Body of pancreas (tissue), 4 donors: ENCODE data around the gene FAM20B. TPM values are rescaled to one million over a fixed set of nuclear protein-coding genes. Genes with fewer than 3 reads are reported as not detected.

Source experiments
- ATAC-seq: fragments of 150-250 bp; one replicate; pipeline ENCODE4 v1.9.1; 2016
- DNase-seq, 4 donors: peaks; one replicate each; pipeline ENCODE4 v3.0.0-alpha.2; 2019
- H3K27ac ChIP-seq, 4 donors: fragments of 200-600 bp; sonication (generic); 1 replicate in 3 of 4; 2 replicates in 1 of 4; pipeline versions ENCODE4 v1.5.1 to v1.6.1; 2016 to 2019; ENCODE audit warnings: mild to moderate bottlenecking in 1 of 4, mixed read lengths in 1 of 4, moderate library complexity in 1 of 4
- H3K27me3 ChIP-seq, 2 donors: fragments of 200-600 bp; sonication (generic); one replicate each; pipeline ENCODE4 v1.6.0; 2016; ENCODE audit warnings: mild to moderate bottlenecking in 1 of 2
- H3K36me3 ChIP-seq, 2 donors: fragments of 200-600 bp; sonication (generic); replicated peaks in 1 of 2; 2 replicates each; pipeline ENCODE4 v1.5.1; 2016; ENCODE audit warnings: low read depth in 2 of 2; ENCODE audit not compliant: insufficient read depth in 1 of 2
- H3K4me1 ChIP-seq: fragments of 200-600 bp; sonication (generic); one replicate; pipeline ENCODE4 v1.6.0; 2016
- H3K4me3 ChIP-seq, 2 donors: fragments of 200-600 bp; sonication (generic); 1 replicate in 1 of 2; 2 replicates in 1 of 2; pipeline ENCODE4 v1.5.1; 2016 to 2019
- H3K9me3 ChIP-seq, 3 donors: fragments of 200-600 bp; sonication (generic); 1 replicate in 2 of 3; 2 replicates in 1 of 3; pipeline ENCODE4 v1.5.1; 2016
- POLR2A ChIP-seq, 3 donors: fragments of 450-650 bp; IDR thresholded peaks; one replicate each; pipeline ENCODE4 v1.6.1; 2016; ENCODE audit warnings: antibody characterized with exemption in 3 of 3, mild to moderate bottlenecking in 2 of 3
- WGBS, 2 donors: methylation state at CpG; one replicate each; pipeline ENCODE4 v1.1.5; 2017; 5-methylcytosine and 5-hydroxymethylcytosine counted together
- intact Hi-C: fragments of 100-400 bp; cut with DNase I; formaldehyde crosslinking; loops from one replicate; pipeline ENCODE4 v1.15.1; 2023
- total RNA-seq, 2 donors: library from RNA; depleted of rRNA; stranded (reverse); fragments of >200 nt; gene quantifications; one replicate each; pipeline ENCODE4 v1.1.0, GENCODE V29; 2016
- TF ChIP-seq, protein P1 (sequence below), 7 experiments: fragments of 450-650 bp in 4 of 7; fragments of 200-600 bp in 3 of 7; sonication (generic) in 3 of 7; IDR thresholded peaks; one replicate each; pipeline ENCODE4 v1.5.1; 2016 to 2019; ENCODE audit warnings: antibody characterized with exemption in 7 of 7

Gene FAM20B
- total RNA-seq, 2 donors from 2014 or later, result 11.4 to 11.9 TPM

DNA sequence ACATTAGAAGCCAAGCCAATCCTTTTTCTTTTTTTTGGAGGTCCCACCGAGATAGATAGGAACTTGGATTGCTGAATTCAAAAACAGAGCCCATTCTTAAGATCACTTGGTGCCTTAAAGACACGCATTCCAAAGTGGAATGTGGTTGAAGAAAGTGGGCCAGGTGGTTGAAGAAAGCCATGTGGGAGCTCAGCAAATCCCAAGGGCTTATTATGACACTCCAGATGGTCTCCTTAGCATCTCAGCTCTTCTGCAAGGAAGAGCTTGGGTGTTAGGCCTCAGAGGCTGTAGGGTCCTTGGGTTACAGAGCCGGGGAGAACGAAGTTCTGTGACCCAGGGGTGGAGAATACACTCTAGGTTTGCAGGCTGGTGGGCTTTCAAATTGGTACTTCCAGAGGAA lies 69.7 kb downstream of the FAM20B start:
- Histone ChIP-seq H3K4me1 (peaks cover 24% of the 10 kb centered on the region), H3K27me3 (no peaks in the 10 kb centered on the region), H3K9me3 (no peaks in the 10 kb centered on the region), H3K4me3 (no peak overlapping the region), H3K27ac (no peak overlapping the region), H3K36me3 (peaks cover 4 to 14% of the 10 kb centered on the region in 2 donors)
- no peak for ATAC-seq
- no peak for TF ChIP-seq POLR2A (IDR thresholded peaks at IDR 0.05)
- TF ChIP-seq, protein P1, sequence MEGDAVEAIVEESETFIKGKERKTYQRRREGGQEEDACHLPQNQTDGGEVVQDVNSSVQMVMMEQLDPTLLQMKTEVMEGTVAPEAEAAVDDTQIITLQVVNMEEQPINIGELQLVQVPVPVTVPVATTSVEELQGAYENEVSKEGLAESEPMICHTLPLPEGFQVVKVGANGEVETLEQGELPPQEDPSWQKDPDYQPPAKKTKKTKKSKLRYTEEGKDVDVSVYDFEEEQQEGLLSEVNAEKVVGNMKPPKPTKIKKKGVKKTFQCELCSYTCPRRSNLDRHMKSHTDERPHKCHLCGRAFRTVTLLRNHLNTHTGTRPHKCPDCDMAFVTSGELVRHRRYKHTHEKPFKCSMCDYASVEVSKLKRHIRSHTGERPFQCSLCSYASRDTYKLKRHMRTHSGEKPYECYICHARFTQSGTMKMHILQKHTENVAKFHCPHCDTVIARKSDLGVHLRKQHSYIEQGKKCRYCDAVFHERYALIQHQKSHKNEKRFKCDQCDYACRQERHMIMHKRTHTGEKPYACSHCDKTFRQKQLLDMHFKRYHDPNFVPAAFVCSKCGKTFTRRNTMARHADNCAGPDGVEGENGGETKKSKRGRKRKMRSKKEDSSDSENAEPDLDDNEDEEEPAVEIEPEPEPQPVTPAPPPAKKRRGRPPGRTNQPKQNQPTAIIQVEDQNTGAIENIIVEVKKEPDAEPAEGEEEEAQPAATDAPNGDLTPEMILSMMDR (IDR thresholded peaks at IDR 0.05), result no peak
- DNase-seq, result no peak
- WGBS, 2 donors, result 84 to 92% methylated on average over 4 of the region's 4 CpGs
- intact Hi-C loops, result no loop called here

DNA sequence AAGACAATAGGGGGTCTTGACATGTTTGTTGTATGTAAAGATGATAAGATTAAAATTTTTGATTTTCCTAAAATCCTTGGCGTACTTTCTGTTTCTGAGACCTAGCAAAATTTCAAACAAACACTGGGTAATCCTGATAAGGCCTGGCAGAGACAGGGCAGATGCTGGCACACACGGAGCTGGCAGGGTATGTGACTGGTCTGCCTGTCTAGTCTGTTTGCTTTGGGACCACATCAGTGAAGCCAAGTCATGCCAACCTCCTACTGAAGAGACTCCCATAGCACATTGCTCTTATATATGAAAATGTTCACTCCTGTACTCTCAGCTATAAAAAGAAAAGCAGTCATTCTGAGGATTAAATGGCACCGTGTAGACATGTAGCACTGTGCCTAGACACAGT lies 70.2 kb downstream of the FAM20B start:
- DNase-seq, result no peak
- Histone ChIP-seq H3K36me3 (peaks cover 4 to 14% of the 10 kb centered on the region in 2 donors), H3K9me3 (no peaks in the 10 kb centered on the region), H3K27ac (no peak overlapping the region), H3K4me1 (peaks cover 19% of the 10 kb centered on the region), H3K4me3 (no peak overlapping the region), H3K27me3 (no peaks in the 10 kb centered on the region)
- no peak for ATAC-seq
- TF ChIP-seq, protein P1 (IDR thresholded peaks at IDR 0.05), result no peak
- no peak for TF ChIP-seq POLR2A (IDR thresholded peaks at IDR 0.05)
- 48 to 50% methylated on average over 3 of the region's 3 CpGs for WGBS, 2 donors
- intact Hi-C loops, result no loop called here

DNA sequence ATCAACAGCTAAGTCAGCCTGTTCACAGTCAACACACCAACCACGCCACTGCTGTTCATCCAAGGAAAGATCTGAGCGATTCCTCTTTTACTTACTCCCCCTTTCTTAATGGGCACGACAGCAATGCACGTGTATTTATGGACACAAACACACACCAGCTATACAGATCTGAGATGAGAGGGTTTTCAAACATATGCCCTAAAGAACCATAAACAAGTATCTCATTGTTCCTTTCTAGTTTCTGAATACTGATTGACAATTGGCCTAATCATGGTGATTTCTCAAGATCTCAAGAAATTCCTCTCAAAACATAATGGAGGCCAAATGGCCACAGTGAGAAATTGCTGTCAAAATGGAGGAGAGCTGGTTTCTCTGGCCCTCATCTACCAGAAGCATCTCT lies 74.2 kb downstream of the FAM20B start:
- 97 to 98% methylated on average over 4 of the region's 4 CpGs for WGBS, 2 donors
- intact Hi-C loops, result no loop called here
- DNase-seq (no peak), ATAC-seq (no peak)
- Histone ChIP-seq H3K9me3 (no peaks in the 10 kb centered on the region), H3K27ac (no peak overlapping the region), H3K36me3 (peaks cover 0 to 6% of the 10 kb centered on the region in 2 donors), H3K4me1 (no peaks in the 10 kb centered on the region), H3K27me3 (no peaks in the 10 kb centered on the region), H3K4me3 (no peak overlapping the region)
- TF ChIP-seq, protein P1 (IDR thresholded peaks at IDR 0.05), result no peak
- TF ChIP-seq POLR2A (IDR thresholded peaks at IDR 0.05), result no peak

DNA sequence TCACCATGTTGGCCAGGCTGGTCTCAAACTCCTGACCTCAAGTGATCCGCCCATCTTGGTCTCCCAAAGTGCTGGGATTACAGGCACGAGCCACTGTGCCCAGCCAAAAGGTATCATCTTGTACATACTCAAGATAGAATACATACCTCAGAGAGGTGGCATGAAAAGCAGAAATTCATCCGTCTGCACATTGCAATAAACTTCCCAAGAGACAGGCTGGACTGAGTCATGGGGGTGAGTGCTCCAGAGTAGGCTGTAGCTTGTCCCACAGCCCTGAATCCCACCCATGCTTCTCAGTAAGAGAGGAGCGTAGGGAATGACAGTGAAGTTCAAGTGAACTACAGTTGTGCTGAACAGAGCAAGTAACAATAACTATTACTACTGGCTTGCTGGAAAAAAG lies 75.9 kb downstream of the FAM20B start:
- peaks cover 0 to 1% of the 10 kb centered on the region in 2 donors for H3K36me3 ChIP-seq
- intact Hi-C loops, result no loop called here
- no peaks in the 10 kb centered on the region for H3K27me3 ChIP-seq
- ATAC-seq, result no peak
- no peaks in the 10 kb centered on the region for H3K4me1 ChIP-seq
- H3K4me3 ChIP-seq, result no peak overlapping the region
- 92 to 94% methylated on average over 4 of the region's 4 CpGs for WGBS, 2 donors
- no peak for DNase-seq
- no peaks in the 10 kb centered on the region for H3K9me3 ChIP-seq
- H3K27ac ChIP-seq, result no peak overlapping the region
- TF ChIP-seq, protein P1 (IDR thresholded peaks at IDR 0.05), result no peak
- no peak for TF ChIP-seq POLR2A (IDR thresholded peaks at IDR 0.05)

DNA sequence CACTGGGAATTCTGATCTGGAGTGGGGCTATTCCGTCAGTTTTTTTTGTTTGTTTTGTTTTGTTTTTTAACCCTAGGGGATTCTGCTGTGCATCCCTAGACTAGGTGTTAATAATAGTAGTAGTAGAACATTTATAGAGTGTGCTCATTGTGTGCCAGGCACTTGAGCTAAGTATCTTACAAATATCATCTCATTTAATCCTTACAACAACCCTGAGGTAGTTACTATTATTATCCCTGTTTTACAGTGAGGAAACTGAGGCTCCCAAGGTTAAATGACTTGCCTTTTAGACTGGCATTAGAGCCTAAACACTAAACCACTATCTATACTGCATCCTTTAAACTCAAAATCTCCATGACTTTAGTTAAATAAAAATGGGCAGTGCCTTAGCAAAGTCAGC lies 78.3 kb downstream of the FAM20B start:
- ATAC-seq, result no peak
- 94 to 95% methylated on average over 1 of the region's 1 CpG for WGBS, 2 donors
- intact Hi-C loops, result no loop called here
- Histone ChIP-seq H3K27me3 (no peaks in the 10 kb centered on the region), H3K36me3 (peaks cover 0 to 8% of the 10 kb centered on the region in 2 donors), H3K4me1 (no peaks in the 10 kb centered on the region), H3K9me3 (no peaks in the 10 kb centered on the region), H3K27ac (no peak overlapping the region), H3K4me3 (no peak overlapping the region)
- TF ChIP-seq POLR2A (IDR thresholded peaks at IDR 0.05), result no peak
- TF ChIP-seq, protein P1 (IDR thresholded peaks at IDR 0.05), result no peak
- no peak for DNase-seq
